SKM-1 treated with dmso at 0.1 percent for 144 hours (cell line): ENCODE data around the gene CCDC142.
A peak's percentile ranks its signal among the peaks of the same experiment; 100 is the strongest.
"Not testable (repeated sequence)": the region's sequence is repeated elsewhere in the genome, so short reads cannot be mapped to it uniquely, and the experiment has no call there.

ENCODE experiments used
- DNase-seq: peaks from one replicate; lab custom pipeline; 2025; ENCODE audit not compliant: unreplicated experiment; lab: John Stamatoyannopoulos, UW

The CCDC142 gene

GRCh38 chr2:74472086-74472944, 10.5 kb downstream of the CCDC142 start, which contains the start of gene MRPL53:
Gene MRPL53 (minus strand): TSS chr2:74472680. CDS start chr2:74472660, 20 bp downstream.
- peak; percentile 82 for DNase-seq

- no peak for DNase-seq
Measured at GRCh38 chr2:74471332-74472065, 11.3 kb downstream of the CCDC142 start.

- DNase-seq, result not testable (repeated sequence)
Measured at GRCh38 chr2:74470742-74471141, 12.1 kb downstream of the CCDC142 start.

GRCh38 chr2:74464406-74464805, 18.4 kb downstream of the CCDC142 start:
- no peak for DNase-seq

- DNase-seq, result no peak
Measured at GRCh38 chr2:74462786-74463105, 20.1 kb downstream of the CCDC142 start.

GRCh38 chr2:74462054-74462785, 20.6 kb downstream of the CCDC142 start:
- no peak for DNase-seq

- no peak for DNase-seq
Measured at GRCh38 chr2:74461187-74462053, 21.4 kb downstream of the CCDC142 start.

GRCh38 chr2:74460187-74460586, 22.6 kb downstream of the CCDC142 start:
- DNase-seq, result not testable (repeated sequence)

- not testable (repeated sequence) for DNase-seq
Measured at GRCh38 chr2:74459503-74460118, 23.2 kb downstream of the CCDC142 start.

- no peak for DNase-seq
Measured at GRCh38 chr2:74458938-74459363, 23.8 kb downstream of the CCDC142 start.

- DNase-seq, result peak; percentile 99
Measured at GRCh38 chr2:74458132-74458937, 24.5 kb downstream of the CCDC142 start, which contains the start of gene WBP1. Gene WBP1 (plus strand): TSS chr2:74458438. CDS start chr2:74458603, 165 bp downstream.

- no peak for DNase-seq
Measured at GRCh38 chr2:74457549-74458131, 25.2 kb downstream of the CCDC142 start.

GRCh38 chr2:74457129-74457548, 25.7 kb downstream of the CCDC142 start:
- no peak for DNase-seq

- DNase-seq, result peak; percentile 94
Measured at GRCh38 chr2:74454654-74455511, 27.9 kb downstream of the CCDC142 start, which contains the start of gene INO80B. Gene INO80B (plus strand): TSS chr2:74455087. CDS start chr2:74455117, 30 bp downstream.

- no peak for DNase-seq
Measured at GRCh38 chr2:74450570-74451190, 32.1 kb downstream of the CCDC142 start.

- no peak for DNase-seq
Measured at GRCh38 chr2:74448771-74449170, 34.0 kb downstream of the CCDC142 start.
